A549 (cell line): Measurements from ENCODE around the gene HSP90AA1. TPM values are rescaled to one million over a fixed set of nuclear protein-coding genes. Genes with fewer than 3 reads are reported as not detected.
A peak's percentile ranks its signal among the peaks of the same experiment; 100 is the strongest.

Experiments
- ATAC-seq, 2 experiments: fragments of 200-7000 bp in 1 of 2; fragments of >200 bp in 1 of 2; cut with Nextera tagmentation in 1 of 2; cut with Tn5 transposase in 1 of 2; 3 replicates each; pipeline versions ENCODE4 v1.8.0 to v1.9.1; 2018 to 2020; ENCODE audit warnings: mild to moderate bottlenecking in 1 of 2, moderate library complexity in 1 of 2
- CTCF ChIA-PET: fragments of 300-600 bp; sonication (Branson Sonifier 250); formaldehyde crosslinking; extraction: SDS; loops from one replicate; lab custom pipeline; 2021; ENCODE audit warnings: antibody characterized with exemption, inconsistent platforms; lab: Yijun Ruan, JAX
- POLR2A ChIA-PET: fragments of 350-600 bp; formaldehyde crosslinking; extraction: SDS; loops from one replicate; lab custom pipeline; 2021; ENCODE audit warnings: antibody characterized with exemption, inconsistent platforms; lab: Yijun Ruan, JAX
- DNase-seq, 2 experiments: peaks; one replicate each; pipeline versions ENCODE4 v3.0.0 to v3.0.0-alpha.2; 2011 to 2016; ENCODE audit warnings: low read depth in 1 of 2, low spot score in 1 of 2
- FAIRE-seq: peaks from 2 replicates; lab custom pipeline; 2011; peaks lifted over from hg19 to GRCh38; lab: Jason Lieb, UNC
- H3K27ac ChIP-seq, 2 experiments: fragments of >200 bp; sonication (Bioruptor Twin); formaldehyde crosslinking; 3 replicates each; pipeline ENCODE4 v1.5.1; 2016 to 2017
- H3K4me1 ChIP-seq: fragments of >200 bp; sonication (Bioruptor Twin); formaldehyde crosslinking; 3 replicates; pipeline ENCODE4 v1.6.1; 2016
- H3K4me2 ChIP-seq: fragments of >200 bp; sonication (Bioruptor Twin); formaldehyde crosslinking; 3 replicates; pipeline ENCODE4 v1.6.1; 2016
- H3K4me3 ChIP-seq: fragments of >200 bp; sonication (Bioruptor Twin); formaldehyde crosslinking; 3 replicates; pipeline ENCODE4 v1.5.1; 2016
- H3K9me3 ChIP-seq: fragments of >200 bp; sonication (Bioruptor Twin); formaldehyde crosslinking; 3 replicates; pipeline ENCODE4 v1.6.1; 2016
- ATOH8 ChIP-seq: fragments of 250-450 bp; sonication (Bioruptor Pico); IDR thresholded peaks from 2 replicates; pipeline ENCODE4 v1.5.0; 2020; ENCODE audit warnings: low read depth, mild to moderate bottlenecking, moderate library complexity
- CBX2 ChIP-seq: fragments of 200-600 bp; sonication (generic); IDR thresholded peaks from 2 replicates; pipeline ENCODE4 v1.6.1; 2016; ENCODE audit warnings: low read depth, mild to moderate bottlenecking, borderline replicate concordance
- CBX8 ChIP-seq: fragments of 200-600 bp; sonication (generic); IDR thresholded peaks from 2 replicates; pipeline ENCODE4 v1.6.1; 2016
- E2F6 ChIP-seq: IDR thresholded peaks from 2 replicates; pipeline ENCODE4 v1.6.1; 2012; ENCODE audit warnings: low read depth, borderline replicate concordance
- EHMT2 ChIP-seq: fragments of 200-600 bp; sonication (generic); IDR thresholded peaks from 2 replicates; pipeline ENCODE4 v1.6.1; 2016; ENCODE audit warnings: antibody characterized with exemption, low read depth, mild to moderate bottlenecking, moderate library complexity
- ELK1 ChIP-seq: fragments of 150-350 bp; IDR thresholded peaks from 2 replicates; pipeline ENCODE4 v1.6.1; 2014; ENCODE audit warnings: low read depth, mild to moderate bottlenecking, low read length
- FOSB ChIP-seq: fragments of 250-450 bp; sonication (Bioruptor Pico); IDR thresholded peaks from 2 replicates; pipeline ENCODE4 v1.5.0; 2020; ENCODE audit warnings: mild to moderate bottlenecking, moderate library complexity
- HDAC2 ChIP-seq: fragments of 200-600 bp; sonication (generic); IDR thresholded peaks from 2 replicates; pipeline ENCODE4 v1.6.1; 2016
- HOXB13 ChIP-seq: fragments of 250-450 bp; sonication (Bioruptor Pico); IDR thresholded peaks from 2 replicates; pipeline ENCODE4 v1.5.0; 2020; ENCODE audit warnings: low read depth, mild to moderate bottlenecking, moderate library complexity
- HOXB5 ChIP-seq: fragments of 250-450 bp; sonication (Bioruptor Pico); IDR thresholded peaks from 2 replicates; pipeline ENCODE4 v1.5.0; 2020; ENCODE audit warnings: mild to moderate bottlenecking, moderate library complexity
- KDM5A ChIP-seq: fragments of 200-600 bp; sonication (generic); IDR thresholded peaks from 2 replicates; pipeline ENCODE4 v1.6.1; 2016; ENCODE audit warnings: antibody characterized with exemption, mild to moderate bottlenecking
- MAX ChIP-seq: IDR thresholded peaks from 2 replicates; pipeline ENCODE4 v1.6.1; 2012
- MAZ ChIP-seq: fragments of 150-350 bp; IDR thresholded peaks from 2 replicates; pipeline ENCODE4 v1.6.1; 2014; ENCODE audit warnings: antibody characterized with exemption, low read depth, low read length, borderline replicate concordance
- MYC ChIP-seq: IDR thresholded peaks from 2 replicates; pipeline ENCODE4 v1.6.1; 2012; ENCODE audit warnings: mild to moderate bottlenecking, inconsistent platforms, low read length, improper control_type of control experiment, borderline replicate concordance
- NPAS2 ChIP-seq: fragments of 250-450 bp; sonication (Bioruptor Pico); IDR thresholded peaks from 2 replicates; pipeline ENCODE4 v1.8.0; 2022; ENCODE audit warnings: mild to moderate bottlenecking, moderate library complexity, borderline replicate concordance
- NR3C1 ChIP-seq: fragments of >200 bp; sonication (Bioruptor Twin); formaldehyde crosslinking; IDR thresholded peaks from 3 replicates; pipeline ENCODE4 v1.6.1; 2017
- RAD21 ChIP-seq, 2 experiments: fragments of >200 bp in 1 of 2; sonication (Bioruptor Twin) in 1 of 2; formaldehyde crosslinking in 1 of 2; IDR thresholded peaks in 1 of 2; conservative IDR thresholded peaks in 1 of 2; 2 replicates in 1 of 2; 3 replicates in 1 of 2; pipeline ENCODE4 v1.6.1; 2012 to 2018; ENCODE audit warnings: inconsistent platforms in 1 of 2
- RARB ChIP-seq: fragments of 250-450 bp; sonication (Bioruptor Pico); IDR thresholded peaks from 2 replicates; pipeline ENCODE4 v1.8.0; 2021; ENCODE audit warnings: mild to moderate bottlenecking, moderate library complexity
- RCOR1 ChIP-seq: fragments of 150-350 bp; IDR thresholded peaks from 2 replicates; pipeline ENCODE4 v1.6.1; 2014; ENCODE audit warnings: antibody characterized with exemption, low read length, low read depth
- RFX5 ChIP-seq: fragments of 450-650 bp; IDR thresholded peaks from 2 replicates; pipeline ENCODE4 v1.7.1; 2014; ENCODE audit warnings: antibody characterized with exemption, mild to moderate bottlenecking, moderate library complexity
- TFCP2L1 ChIP-seq: fragments of 250-450 bp; sonication (Bioruptor Pico); IDR thresholded peaks from 2 replicates; pipeline ENCODE4 v1.5.0; 2021; ENCODE audit warnings: mild to moderate bottlenecking
- USF2 ChIP-seq: fragments of 450-650 bp; IDR thresholded peaks from 2 replicates; pipeline ENCODE4 v1.6.1; 2014; ENCODE audit warnings: antibody characterized with exemption
- ZC3H11A ChIP-seq: fragments of 450-650 bp; IDR thresholded peaks from 2 replicates; pipeline ENCODE4 v1.6.1; 2014; ENCODE audit warnings: antibody characterized with exemption, mild to moderate bottlenecking
- ZFP36 ChIP-seq: fragments of 450-650 bp; IDR thresholded peaks from 2 replicates; pipeline ENCODE4 v1.6.1; 2014; ENCODE audit warnings: borderline replicate concordance; ENCODE audit not compliant: partially characterized antibody
- ZSCAN20 ChIP-seq: fragments of 250-450 bp; sonication (Bioruptor Pico); IDR thresholded peaks from 2 replicates; pipeline ENCODE4 v1.8.0; 2022; ENCODE audit warnings: mild to moderate bottlenecking, moderate library complexity
- WGBS: methylation state at CpG from one replicate; pipeline ENCODE4 v1.1.6; 2017; ENCODE audit errors: missing lambda C conversion rate; 5-methylcytosine and 5-hydroxymethylcytosine counted together
- polyA plus RNA-seq, 4 experiments: library from polyadenylated mRNA; depleted of rRNA in 3 of 4; stranded (reverse); fragments of >200 nt; fragmentation: RNase III in 1 of 4; extraction: RNeasy Plus Mini Kit Qiagen cat#74134 plus additional on column Dnase treatment in 1 of 4; gene quantifications; 2 replicates in 3 of 4; 3 replicates in 1 of 4; pipeline ENCODE4 v1.2.3, GENCODE V29; 2011 to 2017

The HSP90AA1 gene
- polyA plus RNA-seq, 2 of the 4 experiments (the other 2 are of a cell fraction): 1,087 to 1,864 TPM

- no peak for FAIRE-seq
- POLR2A ChIA-PET: no interaction called here
- DNase-seq: no peak
- 94% methylated on average over 12 of the region's 12 CpGs for WGBS
- H3K4me3 ChIP-seq: no peak overlapping the region
- no peaks in the 10 kb centered on the region for H3K4me1 ChIP-seq
- H3K9me3 ChIP-seq: no peaks in the 10 kb centered on the region
- no peak overlapping the region for H3K4me2 ChIP-seq
- TF ChIP-seq NR3C1 (no peak), CBX8 (no peak)
- ATAC-seq: no peak
- CTCF ChIA-PET: interaction anchor here (0.7 to 4.1 kb wide), 10 partner anchors 9 to 343 kb away, joined by 3 to 22 read pairs (median 4); no protein-coding TSS in a partner anchor
- H3K27ac ChIP-seq: no peak overlapping the region
Measured at GRCh38 chr14:102050026-102050405, 36.8 kb downstream of the HSP90AA1 start.

- TF ChIP-seq MAZ: no peak
- TF ChIP-seq CBX2: no peak
- no peak for TF ChIP-seq ELK1
- no peak for TF ChIP-seq MYC
- TF ChIP-seq RAD21 (conservative IDR thresholded peaks at IDR 0.05 in 1 of 2, IDR thresholded peaks at IDR 0.05 in 1 of 2): no peak
- no peak for TF ChIP-seq ZSCAN20 (CRISPR knock-in tag)
- TF ChIP-seq USF2: no peak
- TF ChIP-seq FOSB (CRISPR knock-in tag): no peak
- DNase-seq (no peak), FAIRE-seq (no peak), ATAC-seq (peak; percentile 3 to 5; a peak in 1 of 6 replicates)
- Histone ChIP-seq H3K27ac (no peak overlapping the region), H3K4me1 (no peaks in the 10 kb centered on the region), H3K4me3 (no peak overlapping the region), H3K4me2 (no peak overlapping the region), H3K9me3 (no peaks in the 10 kb centered on the region)
- ChIA-PET CTCF (interaction anchor here (0.6 to 4.1 kb wide), 10 partner anchors 9 to 342 kb away, joined by 3 to 22 read pairs (median 4); no protein-coding TSS in a partner anchor), POLR2A (no interaction called here)
- WGBS: 94% methylated on average over 25 of the region's 25 CpGs
Measured at GRCh38 chr14:102049258-102050025, 37.4 kb downstream of the HSP90AA1 start.

- FAIRE-seq: no peak
- Histone ChIP-seq H3K27ac (no peak overlapping the region), H3K9me3 (no peaks in the 10 kb centered on the region)
- DNase-seq: no peak
- TF ChIP-seq RAD21 (conservative IDR thresholded peaks at IDR 0.05 in 1 of 2, IDR thresholded peaks at IDR 0.05 in 1 of 2) (no peak), RFX5 (no peak), E2F6 (no peak), KDM5A (no peak), HDAC2 (no peak), ZC3H11A (no peak), FOSB (CRISPR knock-in tag) (no peak), NR3C1 (no peak), TFCP2L1 (CRISPR knock-in tag) (no peak), HOXB13 (CRISPR knock-in tag) (no peak), RARB (CRISPR knock-in tag) (no peak), EHMT2 (no peak), MAX (no peak), HOXB5 (no peak), RCOR1 (no peak), NPAS2 (CRISPR knock-in tag) (no peak), ATOH8 (CRISPR knock-in tag) (no peak), ZFP36 (no peak)
- TF ChIP-seq, all 56 proteins: peak for 0
- Histone ChIP-seq H3K4me1 (no peaks in the 10 kb centered on the region), H3K4me3 (no peak overlapping the region), H3K4me2 (no peak overlapping the region)
- ChIA-PET CTCF (interaction anchor here (0.9 to 4.1 kb wide), 7 partner anchors 12 to 1492 kb away, joined by 3 to 22 read pairs (median 11); no protein-coding TSS in a partner anchor), POLR2A (no interaction called here)
- no peak for ATAC-seq
- WGBS: 92% methylated on average over 30 of the region's 33 CpGs
Measured at GRCh38 chr14:102047808-102048540, 38.9 kb downstream of the HSP90AA1 start.
